Muscle of back (tissue), 11 donors: ENCODE results near the gene KMT2C. TPM values are rescaled to one million over a fixed set of nuclear protein-coding genes. Genes with fewer than 3 reads are reported as not detected.
A peak's percentile ranks its signal among the peaks of the same experiment; 100 is the strongest.
"Not testable (repeated sequence)": the region's sequence is repeated elsewhere in the genome, so short reads cannot be mapped to it uniquely, and the experiment has no call there.

Source experiments
- DNase-seq, 3 donors: peaks; one replicate each; pipeline versions ENCODE4 v3.0.0 to v3.0.0-alpha.2; 2013
- polyA plus RNA-seq, 10 donors: library from polyadenylated mRNA; unstranded; fragments of 120-200 nt; gene quantifications; one replicate each; pipeline ENCODE4 v1.2.1, GENCODE V29; 2013; ENCODE audit not compliant: insufficient read length in 10 of 10

Gene KMT2C
- polyA plus RNA-seq, 10 donors, result 28.0 to 41.9 (median 33.5) TPM

DNA sequence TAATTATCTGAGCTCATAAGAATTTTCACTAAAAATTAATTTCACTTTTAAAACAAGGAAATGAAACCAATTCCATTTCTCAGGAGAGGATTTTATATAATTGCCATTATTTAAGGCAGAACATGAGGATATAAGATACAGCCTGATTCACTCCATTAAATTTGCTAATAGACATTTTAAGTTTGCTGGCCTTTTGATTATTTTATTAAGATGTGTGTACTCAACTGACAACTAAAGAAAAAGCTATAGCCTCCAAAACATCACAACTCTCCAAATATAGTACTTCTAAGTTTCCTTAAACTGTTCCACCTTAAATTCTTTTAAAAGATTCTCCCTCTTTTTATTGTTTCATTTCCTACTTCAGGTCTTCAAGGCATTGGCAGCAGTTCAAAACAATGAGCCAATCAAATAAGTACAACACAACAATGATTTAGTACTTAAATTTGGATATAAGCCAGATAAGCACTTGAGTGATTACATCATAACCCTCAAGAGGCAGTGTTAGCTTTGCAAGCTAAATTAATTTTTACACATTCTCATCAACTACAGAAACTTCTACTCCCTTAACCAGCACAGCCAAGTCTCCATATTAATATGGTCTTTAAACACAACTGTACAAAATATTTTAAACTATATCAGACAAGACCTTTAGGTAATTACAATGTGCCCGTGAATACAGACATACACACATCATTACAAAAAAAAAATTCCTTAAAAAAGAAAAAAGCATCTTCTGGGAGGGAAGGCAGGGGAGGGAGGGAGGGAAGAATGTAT, 121.8 kb downstream of the KMT2C start:
- peak; percentile 63 to 79 (median 68) for DNase-seq

DNA sequence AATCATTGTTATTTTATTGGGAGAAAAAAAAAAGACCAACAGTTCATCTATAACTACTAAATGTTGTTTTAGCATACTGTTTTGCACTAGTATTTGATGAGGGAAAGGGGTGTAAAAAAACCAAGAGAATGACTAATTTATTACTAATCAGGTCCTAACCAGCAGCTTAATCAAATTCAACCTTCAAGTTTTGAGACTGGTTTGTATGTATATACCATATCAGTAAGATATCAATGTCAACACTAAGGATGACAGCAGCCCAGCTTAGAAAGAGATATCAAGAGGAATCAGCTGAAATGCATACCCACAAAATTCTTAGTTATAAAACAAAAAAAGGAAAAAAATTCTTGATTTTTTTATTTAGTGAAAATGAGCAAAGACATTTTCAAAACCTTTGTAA, 122.6 kb downstream of the KMT2C start:
- no peak for DNase-seq

DNA sequence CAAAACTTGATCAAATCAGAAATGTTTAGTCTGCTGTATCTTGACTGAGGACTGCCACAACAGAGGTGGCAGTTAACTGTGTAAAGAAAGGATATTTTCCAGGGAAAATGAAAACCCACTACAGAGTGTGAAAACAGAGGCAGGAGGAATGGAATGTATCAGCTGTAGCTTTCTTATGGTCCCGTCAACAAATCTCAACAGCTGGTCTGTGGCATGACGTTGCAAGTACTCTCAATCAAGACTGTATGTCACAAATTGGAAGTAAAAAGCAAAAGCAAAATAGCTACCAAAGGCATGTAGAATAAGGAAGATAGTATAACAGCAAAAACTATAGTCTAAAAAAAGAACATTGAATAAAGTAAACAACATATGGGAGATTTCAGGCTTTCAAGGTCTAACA, 123.5 kb downstream of the KMT2C start:
- peak; percentile 19 to 44 (median 31) for DNase-seq

DNA sequence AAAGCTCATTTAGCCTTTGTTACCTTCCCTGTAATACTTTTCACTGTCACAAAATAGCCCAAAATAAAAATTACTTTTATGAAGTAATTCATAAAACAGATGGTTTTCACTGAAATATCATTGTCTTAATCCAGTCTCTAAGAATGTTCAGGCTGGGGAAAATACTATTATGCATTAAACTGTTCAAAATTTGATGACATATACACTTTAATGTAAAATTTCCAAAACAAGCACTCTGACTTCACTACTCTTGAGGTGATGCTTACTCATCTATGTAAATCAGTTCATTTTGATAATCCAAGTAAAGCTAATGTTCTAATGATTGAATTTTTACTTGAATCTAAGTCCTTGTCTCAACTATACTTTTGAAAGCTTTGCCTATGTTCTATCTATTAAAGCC, 127.9 kb downstream of the KMT2C start:
- DNase-seq, result no peak

DNA sequence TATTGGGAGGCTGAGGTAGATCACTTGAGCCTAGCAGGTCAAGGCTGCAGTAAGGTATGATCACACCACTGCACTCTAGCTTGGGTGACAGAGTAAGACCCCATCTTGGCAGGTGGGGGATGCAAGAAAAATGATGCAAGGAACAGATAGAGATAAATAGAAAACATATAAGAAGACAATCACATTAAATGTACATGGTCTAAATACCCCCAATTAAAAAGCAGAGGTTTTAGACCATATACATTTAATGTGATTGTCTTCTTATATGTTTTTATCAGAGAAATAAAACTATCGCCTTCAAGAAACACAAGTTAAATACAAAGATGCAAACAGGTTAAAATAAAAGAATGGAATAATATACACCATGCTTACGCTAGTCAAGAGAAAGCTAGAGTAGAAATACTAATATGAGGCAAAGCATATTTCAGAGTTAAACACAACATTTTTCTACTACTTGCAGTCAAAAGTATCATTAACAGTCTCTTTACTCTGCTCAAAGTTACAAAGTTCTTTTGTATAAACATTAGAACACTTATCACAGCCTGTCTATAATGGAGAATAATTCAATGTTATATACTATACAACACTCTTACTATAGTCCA, 136.2 kb downstream of the KMT2C start:
- DNase-seq, result not testable (repeated sequence)

DNA sequence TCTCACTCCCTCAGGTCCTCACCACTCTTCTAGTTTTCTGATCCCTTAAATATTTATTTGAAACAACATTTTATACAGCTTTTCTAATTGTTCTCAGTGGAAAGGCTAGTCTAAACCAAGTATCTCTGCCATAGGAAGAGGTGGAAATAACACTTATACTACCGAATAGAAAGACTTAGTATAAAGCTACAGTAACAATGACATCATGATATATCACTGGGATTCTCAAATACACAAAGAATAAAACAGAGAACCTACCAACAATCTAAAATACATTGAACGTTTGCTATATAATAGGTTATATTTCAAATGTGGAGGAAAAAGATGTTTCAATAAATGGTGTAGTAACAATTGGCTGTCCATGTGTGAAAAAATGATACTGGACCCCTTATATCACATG, 142.9 kb downstream of the KMT2C start:
- no peak for DNase-seq

DNA sequence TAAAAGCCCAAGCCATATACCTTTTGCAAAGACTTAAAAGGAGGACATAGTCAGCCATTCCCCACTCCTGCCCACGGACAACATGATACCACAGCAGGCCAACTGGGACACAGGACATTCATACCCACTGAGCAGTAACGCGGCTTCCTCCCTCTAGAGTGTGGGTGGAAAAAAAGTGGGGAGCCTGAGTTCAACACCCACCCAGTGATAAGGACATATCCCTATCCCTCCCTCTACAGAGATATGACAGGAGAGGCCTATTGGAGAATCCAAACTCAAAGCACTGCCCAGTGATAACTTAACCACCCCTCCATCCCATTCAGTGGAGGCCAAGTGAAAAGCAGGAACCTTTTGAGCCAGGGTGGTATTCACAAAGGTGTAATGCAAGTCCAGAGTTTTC, 148.8 kb downstream of the KMT2C start:
- DNase-seq, result not testable (repeated sequence)

DNA sequence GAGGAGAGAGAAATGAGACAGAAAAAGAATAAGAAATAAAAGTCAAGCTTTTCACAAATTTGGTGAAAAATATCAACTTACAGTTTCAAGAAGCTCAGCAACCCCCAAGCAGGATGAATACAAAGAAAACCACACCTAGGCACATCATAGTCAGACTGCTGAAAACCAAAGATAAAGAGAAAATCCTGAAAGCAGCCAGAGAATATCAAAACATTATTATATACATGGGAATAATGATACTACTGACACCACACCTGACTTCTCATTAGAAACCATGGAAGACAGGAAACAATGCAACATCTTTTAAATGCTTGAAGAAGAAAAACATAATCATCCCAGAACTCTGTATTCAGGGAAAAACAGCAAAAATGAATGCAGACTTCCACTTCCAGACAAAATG, 149.6 kb downstream of the KMT2C start:
- DNase-seq, result not testable (repeated sequence)

DNA sequence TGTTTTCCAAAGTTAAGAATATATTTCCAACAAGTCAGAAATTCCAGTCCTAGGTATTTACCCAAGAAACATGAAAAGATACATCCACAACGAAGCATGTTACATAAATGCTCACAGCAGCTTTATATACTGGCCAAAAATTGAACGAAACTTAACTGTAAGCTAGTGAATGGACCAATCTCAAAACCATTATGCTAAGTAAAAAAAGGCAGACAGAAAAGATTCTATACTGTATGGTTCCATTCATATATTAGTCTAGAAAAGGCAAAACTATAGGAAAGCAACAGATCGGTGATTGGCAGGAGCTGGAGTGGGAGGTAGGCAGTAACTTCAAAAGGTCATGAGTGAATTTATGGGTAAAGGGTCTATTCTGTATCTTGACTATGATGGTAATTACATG, 150.8 kb downstream of the KMT2C start:
- DNase-seq, result not testable (repeated sequence)

DNA sequence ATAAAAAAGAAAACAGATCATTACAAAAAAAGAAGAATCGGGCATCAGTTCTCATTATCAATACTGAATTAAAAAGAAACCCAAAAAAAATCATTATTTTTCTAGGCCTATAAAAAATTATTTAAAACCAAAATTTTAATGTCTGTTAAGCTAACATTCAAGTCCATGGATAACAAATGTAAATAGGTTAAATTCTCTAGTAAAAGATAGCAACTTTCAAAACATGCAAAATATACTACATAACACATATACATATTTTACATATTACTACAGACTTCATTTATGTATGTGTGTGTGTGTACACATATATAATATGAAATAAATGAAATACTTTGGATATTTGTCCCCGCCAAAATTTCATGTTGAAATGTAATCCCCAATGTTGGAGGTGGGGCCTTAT, 158.1 kb downstream of the KMT2C start:
- not testable (repeated sequence) for DNase-seq

DNA sequence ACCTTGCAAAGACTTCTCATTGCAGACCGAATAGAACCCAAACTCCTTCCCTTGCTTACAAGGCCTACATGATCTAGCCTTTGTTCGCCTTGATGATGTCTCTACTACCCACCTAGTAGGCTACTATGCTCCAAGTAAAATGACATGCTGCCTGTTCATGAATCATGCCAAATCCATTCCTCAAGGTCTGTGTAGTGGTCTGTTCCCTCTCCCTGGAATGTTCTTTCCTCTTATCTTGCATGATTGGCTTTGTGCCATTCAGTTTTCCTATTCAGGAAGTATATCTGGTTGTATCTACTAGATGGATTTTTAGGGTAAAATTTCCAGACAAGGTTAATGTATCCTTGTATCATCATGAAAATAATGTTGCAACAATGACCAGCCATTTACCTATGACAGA, 165.4 kb downstream of the KMT2C start:
- DNase-seq, result not testable (repeated sequence)

DNA sequence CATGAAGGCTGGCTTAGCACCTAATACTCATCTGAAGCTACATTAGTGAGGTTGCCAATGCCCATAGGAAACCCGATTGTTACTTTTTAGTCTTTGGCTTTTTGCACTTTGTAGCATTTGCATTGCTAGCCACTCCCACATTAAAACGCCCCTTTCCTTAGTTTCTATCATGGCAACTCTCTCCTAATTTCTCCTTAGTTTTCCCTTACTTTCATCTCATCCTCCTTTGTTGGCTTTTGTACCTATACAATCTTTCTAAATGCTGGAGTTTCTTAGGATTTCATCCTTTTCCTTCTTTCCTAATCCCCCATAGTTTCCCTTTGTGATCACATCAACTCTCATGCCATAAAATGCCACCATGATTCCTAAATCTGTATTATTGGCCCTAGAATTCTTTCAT, 168.9 kb downstream of the KMT2C start:
- not testable (repeated sequence) for DNase-seq

DNA sequence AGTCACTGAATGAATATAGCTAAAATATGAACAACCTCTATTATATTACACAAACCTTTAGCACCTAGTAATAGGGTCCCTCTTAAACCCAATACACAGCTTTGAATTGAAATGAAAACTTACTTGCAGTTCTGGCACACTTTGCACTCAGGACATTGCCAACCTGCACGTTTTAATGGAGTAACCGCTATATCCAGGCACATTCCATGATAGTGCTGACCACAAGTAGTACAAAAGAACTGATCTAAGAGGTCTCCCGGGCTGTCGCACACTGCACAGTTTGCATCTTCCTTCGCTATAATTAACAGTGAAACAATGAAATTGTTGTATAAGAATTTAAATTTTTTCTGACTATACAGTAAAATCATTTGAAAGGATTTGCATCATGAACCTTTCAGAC, 170.9 kb downstream of the KMT2C start:
- not testable (repeated sequence) for DNase-seq

DNA sequence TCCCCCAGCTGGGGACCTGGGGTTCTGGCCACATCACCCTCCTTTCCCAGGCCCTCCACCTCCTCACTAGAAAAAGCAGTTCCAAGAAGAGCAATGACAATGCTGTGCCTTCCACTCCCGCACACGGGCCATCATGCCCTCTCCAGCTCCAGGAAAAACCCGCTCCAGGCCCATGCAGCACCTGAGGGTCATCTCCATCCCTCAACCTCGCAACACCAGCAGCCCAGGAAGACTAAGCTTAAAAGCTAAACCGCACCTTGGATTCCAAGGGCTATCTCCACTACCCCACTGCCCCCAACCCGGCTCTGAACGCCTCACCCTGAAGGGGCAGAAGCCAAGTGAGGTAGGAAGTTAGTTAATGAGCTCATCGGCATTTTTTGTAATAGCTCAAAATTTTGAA, 173.7 kb downstream of the KMT2C start:
- not testable (repeated sequence) for DNase-seq

DNA sequence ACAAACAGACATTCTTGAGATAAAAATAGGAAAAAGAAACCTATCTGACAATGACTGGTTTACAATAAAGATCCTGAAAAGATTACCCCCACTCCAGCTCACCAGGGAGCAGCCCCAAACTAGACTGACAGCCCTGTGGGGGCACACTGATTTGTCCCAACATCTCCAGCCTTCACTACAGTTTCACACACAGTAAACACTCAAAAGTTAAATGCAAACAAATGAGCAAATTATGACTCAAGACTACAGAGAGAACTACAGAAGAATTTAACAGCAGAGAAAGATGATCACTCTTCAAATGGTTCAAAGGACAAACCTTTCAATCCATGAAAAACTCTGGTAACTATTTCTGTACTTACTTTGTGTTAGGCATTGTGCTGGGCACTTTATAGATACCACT, 176.2 kb downstream of the KMT2C start:
- not testable (repeated sequence) for DNase-seq

DNA sequence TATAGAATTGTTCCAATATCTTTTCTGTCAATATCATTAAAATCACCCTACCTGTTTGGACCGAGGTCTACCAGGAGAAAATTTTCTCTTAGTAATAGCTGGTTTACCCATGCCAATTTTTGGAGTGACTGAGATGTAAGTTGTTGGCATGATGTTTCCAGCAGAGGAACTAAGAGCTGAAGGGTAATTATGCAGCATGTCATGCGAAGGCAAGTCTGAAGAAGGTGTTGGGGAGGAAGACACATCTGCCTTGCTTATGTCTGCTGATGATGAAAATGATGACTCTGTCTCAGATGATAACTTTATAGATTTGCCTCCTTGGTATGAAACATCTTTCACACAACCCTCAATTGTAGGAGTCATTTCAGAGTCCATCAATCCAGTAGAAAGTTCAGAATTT, 188.0 kb downstream of the KMT2C start:
- not testable (repeated sequence) for DNase-seq

DNA sequence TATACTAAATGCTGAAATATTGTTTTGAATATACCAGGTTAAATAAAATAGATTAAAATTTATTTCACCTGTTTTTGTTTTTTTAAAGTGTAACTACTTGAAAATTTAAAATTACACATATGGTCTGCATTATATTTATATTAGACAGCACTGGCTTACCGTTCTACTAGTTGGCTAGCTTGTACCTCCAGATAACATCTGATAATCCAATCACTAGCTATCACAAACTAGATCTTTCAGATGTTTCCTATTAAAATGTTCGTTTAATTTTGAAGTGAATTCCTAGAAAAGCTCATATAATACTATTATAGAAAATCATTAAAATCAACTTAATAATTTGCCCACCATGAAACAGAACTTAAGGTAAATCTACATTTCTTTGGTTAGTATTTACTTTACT, 190.4 kb downstream of the KMT2C start:
- not testable (repeated sequence) for DNase-seq

DNA sequence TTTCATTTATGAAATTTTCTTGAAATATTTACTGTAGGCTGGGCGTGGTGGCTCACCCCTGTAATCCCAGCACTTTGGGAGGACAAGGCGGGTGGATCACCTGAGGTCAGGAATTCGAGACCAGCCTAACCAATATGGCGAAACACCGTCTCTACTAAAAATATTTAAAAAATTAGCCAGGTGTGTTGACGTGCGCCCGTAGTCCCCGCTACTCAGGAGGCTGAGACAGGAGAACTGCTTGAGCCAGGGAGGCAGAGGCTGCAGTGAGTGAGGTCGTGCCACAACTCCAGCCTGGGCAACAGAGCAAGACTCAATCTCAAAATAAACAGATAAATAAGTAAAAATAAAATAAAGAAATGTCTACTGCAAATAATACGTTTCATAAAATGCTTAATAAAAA, 192.3 kb downstream of the KMT2C start:
- DNase-seq, result not testable (repeated sequence)

DNA sequence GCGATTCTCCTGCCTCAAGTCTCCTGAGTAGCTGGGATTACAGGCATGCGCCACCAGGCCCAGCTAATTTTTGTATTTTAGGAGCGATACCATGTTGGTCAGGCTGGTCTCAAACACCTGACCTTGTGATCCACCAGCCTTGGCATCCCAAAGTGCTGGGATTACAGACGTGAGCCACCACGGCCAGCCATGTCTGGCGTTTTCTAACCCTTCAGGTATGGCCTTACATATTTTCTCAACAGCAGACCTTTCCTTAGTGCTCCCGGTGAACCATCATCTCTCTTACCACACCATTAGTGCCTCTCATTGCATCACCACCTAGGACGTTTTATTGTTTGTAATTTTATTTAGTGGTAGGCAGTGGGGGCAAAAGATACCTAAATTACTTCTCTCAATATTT, 194.5 kb downstream of the KMT2C start:
- not testable (repeated sequence) for DNase-seq

DNA sequence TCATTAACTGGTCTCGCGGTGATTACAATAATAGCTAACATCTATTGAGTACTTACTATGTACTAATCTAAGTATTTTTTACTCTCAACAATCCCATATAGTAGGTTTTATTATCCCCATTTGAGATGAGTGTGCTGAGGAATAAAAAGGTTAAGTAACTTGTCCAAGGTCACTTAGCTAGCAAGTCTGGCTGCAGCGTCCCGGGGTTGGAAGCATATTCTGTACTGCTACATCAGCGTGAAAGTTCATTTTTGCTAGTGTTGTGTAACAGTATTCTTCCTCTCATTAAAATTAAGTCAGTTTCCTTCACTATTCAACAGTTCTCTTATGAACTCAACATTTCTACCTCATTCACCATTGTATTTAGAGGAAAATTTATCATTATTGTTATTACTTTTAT, 199.5 kb downstream of the KMT2C start:
- not testable (repeated sequence) for DNase-seq

DNA sequence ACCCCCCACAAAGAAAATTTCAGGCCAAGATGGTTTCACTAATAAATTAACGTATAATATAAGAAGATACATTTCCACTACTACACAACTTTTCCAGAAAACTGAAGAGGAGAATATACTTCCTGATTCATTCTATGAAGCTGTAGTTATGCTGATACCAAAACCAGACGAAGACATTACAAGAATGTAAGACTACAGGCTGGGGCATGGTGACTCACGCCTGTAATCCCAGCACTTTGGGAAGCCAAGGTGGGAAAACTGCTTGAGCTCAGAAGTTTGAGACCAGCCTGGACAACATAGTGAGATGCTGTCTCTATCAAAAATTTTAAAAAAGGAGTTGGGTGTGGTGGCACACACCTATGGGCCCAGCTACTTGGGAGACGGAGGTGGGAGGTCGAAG, 201.4 kb downstream of the KMT2C start:
- not testable (repeated sequence) for DNase-seq

DNA sequence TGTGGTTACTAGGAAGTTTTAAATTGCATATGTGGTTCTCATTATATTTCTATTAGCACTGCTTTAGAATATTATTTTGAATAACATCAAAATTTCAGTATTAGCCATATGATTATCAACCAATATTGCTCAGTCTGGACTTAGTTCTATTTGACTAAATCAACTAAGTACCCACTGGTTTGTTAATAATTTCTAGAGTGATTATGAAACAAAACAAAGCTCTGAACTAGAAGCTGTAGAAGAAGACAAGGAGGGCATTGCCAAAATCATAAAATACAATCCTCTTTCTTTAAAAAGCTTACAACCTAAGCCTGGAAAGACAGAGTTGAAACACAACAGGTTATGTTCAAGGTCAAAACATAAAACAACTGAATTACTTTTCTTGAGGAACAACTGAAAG, 204.7 kb downstream of the KMT2C start:
- DNase-seq, result no peak

DNA sequence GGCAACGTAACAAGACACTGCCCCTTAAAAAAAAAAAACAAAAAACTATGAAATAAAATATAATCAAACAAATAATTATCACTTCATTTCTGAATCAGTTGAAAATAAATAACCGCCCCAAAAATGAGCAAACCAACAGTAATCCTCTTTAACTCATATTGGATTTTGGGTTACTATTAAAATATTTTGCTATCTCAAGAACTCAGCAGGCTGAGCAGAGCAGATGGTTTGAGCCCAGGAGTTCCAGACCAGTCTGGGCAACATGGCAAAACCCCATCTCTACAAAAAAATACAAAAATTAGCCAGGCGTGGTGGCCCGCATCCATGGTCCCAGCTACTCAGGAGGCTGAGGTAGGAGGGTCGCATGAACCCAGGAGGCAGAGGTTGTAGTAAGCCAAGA, 216.2 kb downstream of the KMT2C start:
- DNase-seq, result not testable (repeated sequence)

DNA sequence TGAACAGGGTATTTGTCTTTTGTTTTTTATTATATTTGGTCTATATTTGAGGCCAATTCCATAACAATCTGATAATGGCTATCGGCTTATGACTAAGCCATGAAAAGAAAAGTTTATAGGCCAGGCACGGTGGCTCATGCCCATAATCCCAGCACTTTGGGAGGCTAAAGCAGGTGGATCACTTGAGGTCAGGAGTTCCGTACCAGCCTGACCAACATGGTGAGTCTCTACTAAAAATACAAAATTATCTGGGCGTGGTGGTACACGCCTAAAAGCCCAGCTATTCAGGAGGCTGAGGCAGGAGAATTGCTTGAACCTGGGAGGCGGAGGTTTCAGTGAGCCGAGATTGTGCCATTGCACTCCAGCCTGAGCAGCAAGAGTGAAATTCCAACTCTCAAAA, 227.0 kb downstream of the KMT2C start:
- not testable (repeated sequence) for DNase-seq
